Activated naive CD8-positive, alpha-beta T cell treated with anti-CD3 and anti-CD28 coated beads, Interleukin-2, amount 10 ng/mL, durations not matched to agents 7 days and 5 days (primary cell): ENCODE measurements around the gene ETV2. TPM values are rescaled to one million over a fixed set of nuclear protein-coding genes. Genes with fewer than 3 reads are reported as not detected.

ENCODE experiments used
- ATAC-seq: fragments of 150-1000 bp; cut with Tn5 transposase; one replicate; pipeline ENCODE4 v1.10.0; 2021; ENCODE audit warnings: low read depth, moderate library complexity
- POLR2A ChIA-PET: fragments of 350-600 bp; sonication (Branson Sonifier 250); formaldehyde crosslinking; loops from one replicate; lab custom pipeline; 2021; ENCODE audit warnings: antibody characterized with exemption; lab: Charles Lee
- DNase-seq: peaks from one replicate; pipeline ENCODE4 v3.0.0; 2021
- H3K27ac Mint-ChIP-seq: one replicate; pipeline ENCODE4 v1.8.0; 2022; ENCODE audit warnings: mild to moderate bottlenecking, mixed read lengths
- H3K27me3 Mint-ChIP-seq: one replicate; pipeline ENCODE4 v1.8.0; 2022; ENCODE audit warnings: mild to moderate bottlenecking, moderate library complexity, mixed read lengths
- H3K36me3 Mint-ChIP-seq: one replicate; pipeline ENCODE4 v1.8.0; 2021; ENCODE audit warnings: mild to moderate bottlenecking, mixed read lengths
- H3K4me1 Mint-ChIP-seq: one replicate; pipeline ENCODE4 v1.8.0; 2021; ENCODE audit warnings: mixed read lengths
- H3K4me3 Mint-ChIP-seq: one replicate; pipeline ENCODE4 v1.8.0; 2022; ENCODE audit warnings: mild to moderate bottlenecking, moderate library complexity, mixed read lengths
- H3K9me3 Mint-ChIP-seq: one replicate; pipeline ENCODE4 v1.8.0; 2021; ENCODE audit warnings: mixed read lengths
- total RNA-seq, 2 experiments: library from RNA; stranded (reverse); gene quantifications; one replicate each; pipeline ENCODE4 v1.2.3, GENCODE V29; 2021

The ETV2 gene
- total RNA-seq, 2 experiments from 2014 or later = 1.6 to 1.9 TPM

DNA sequence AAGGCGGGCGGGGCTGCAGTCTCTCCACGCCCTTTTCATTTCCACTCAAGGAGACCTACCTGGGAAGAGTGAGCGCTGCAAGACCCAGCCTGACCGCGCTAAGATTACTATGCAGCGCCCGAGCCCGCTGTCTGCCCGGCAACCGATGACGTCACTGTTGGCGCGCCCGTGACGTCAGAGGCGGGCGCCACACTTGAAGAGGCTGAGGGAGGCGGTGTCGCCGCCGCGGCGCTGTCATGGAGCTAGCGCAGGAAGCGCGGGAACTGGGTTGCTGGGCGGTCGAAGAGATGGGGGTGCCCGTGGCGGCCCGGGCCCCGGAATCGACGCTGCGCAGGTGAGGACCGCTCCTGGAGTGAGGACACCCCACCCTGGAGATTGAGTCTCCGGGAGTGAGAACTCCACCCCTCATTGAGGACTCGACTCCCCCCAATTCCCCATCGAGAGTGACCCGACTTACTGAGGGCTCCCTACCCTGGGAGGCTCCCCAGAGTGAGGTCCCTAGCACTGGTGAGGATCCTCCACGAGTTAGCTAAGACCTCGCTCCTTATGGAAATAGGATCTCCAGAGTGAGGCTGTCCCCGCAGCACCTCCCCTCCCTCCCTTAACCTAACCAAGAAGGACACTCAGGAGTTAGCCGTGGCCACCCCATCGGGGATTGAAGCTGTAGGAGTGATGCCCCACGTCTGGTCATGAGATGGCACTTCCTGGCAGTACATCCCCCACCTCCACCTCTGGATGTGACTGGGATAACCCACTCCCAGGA lies 28.8 kb upstream of the ETV2 start, which contains the start of gene HAUS5:
HAUS5 (plus strand) TSS at position 177 of the 763 bp plus-strand sequence; CDS start at position 237, 60 bp downstream.
- H3K9me3 Mint-ChIP-seq = peaks cover 6% of the 10 kb centered on the region
- H3K27me3 Mint-ChIP-seq = no peaks in the 10 kb centered on the region
- POLR2A ChIA-PET = interaction anchor here (0.5 to 2.2 kb wide), 16 partner anchors 9 to 133 kb away, joined by 3 to 21 read pairs (median 4); partner anchors contain the start of genes COX6B1, PSENEN, RBM42 and U2AF1L4
- DNase-seq (peak; percentile 99), ATAC-seq (peak; percentile 86)
- peak within 1 kb of the TSS; percentile 87 for H3K4me3 Mint-ChIP-seq
- peak within 1 kb of the TSS; percentile 91 for H3K27ac Mint-ChIP-seq
- H3K4me1 Mint-ChIP-seq = peaks cover 29% of the 10 kb centered on the region
- peaks cover 10% of the 10 kb centered on the region for H3K36me3 Mint-ChIP-seq

GRCh38 chr19:35613574-35613973 lies 28.0 kb upstream of the ETV2 start:
- peak overlapping the region; percentile 91 for H3K27ac Mint-ChIP-seq
- peaks cover 8% of the 10 kb centered on the region for H3K36me3 Mint-ChIP-seq
- peaks cover 27% of the 10 kb centered on the region for H3K4me1 Mint-ChIP-seq
- peak overlapping the region; percentile 87 for H3K4me3 Mint-ChIP-seq
- no peak for DNase-seq
- H3K9me3 Mint-ChIP-seq = peaks cover under 1% of the 10 kb centered on the region
- ATAC-seq = no peak
- POLR2A ChIA-PET = interaction anchor here (0.6 to 2.2 kb wide), 10 partner anchors 8 to 79 kb away, joined by 3 to 21 read pairs (median 5); partner anchors contain the start of genes COX6B1 and RBM42
- no peaks in the 10 kb centered on the region for H3K27me3 Mint-ChIP-seq

GRCh38 chr19:35615036-35615435 lies 26.5 kb upstream of the ETV2 start:
- H3K9me3 Mint-ChIP-seq = no peaks in the 10 kb centered on the region
- peaks cover 19% of the 10 kb centered on the region for H3K4me1 Mint-ChIP-seq
- no peak overlapping the region for H3K27ac Mint-ChIP-seq
- ATAC-seq = no peak
- peaks cover 6% of the 10 kb centered on the region for H3K36me3 Mint-ChIP-seq
- H3K4me3 Mint-ChIP-seq = no peak overlapping the region
- POLR2A ChIA-PET = interaction anchor here (1.4 to 1.5 kb wide), 2 partner anchors 8 to 29 kb away, joined by 4 to 9 read pairs; no protein-coding TSS in a partner anchor
- no peaks in the 10 kb centered on the region for H3K27me3 Mint-ChIP-seq
- no peak for DNase-seq

GRCh38 chr19:35618857-35619256 lies 22.7 kb upstream of the ETV2 start:
- Mint-ChIP-seq H3K36me3 (peaks cover 8% of the 10 kb centered on the region), H3K27me3 (no peaks in the 10 kb centered on the region), H3K9me3 (no peaks in the 10 kb centered on the region), H3K27ac (no peak overlapping the region), H3K4me3 (no peak overlapping the region), H3K4me1 (peaks cover 4% of the 10 kb centered on the region)
- DNase-seq (no peak), ATAC-seq (no peak)
- POLR2A ChIA-PET = no interaction called here

DNA sequence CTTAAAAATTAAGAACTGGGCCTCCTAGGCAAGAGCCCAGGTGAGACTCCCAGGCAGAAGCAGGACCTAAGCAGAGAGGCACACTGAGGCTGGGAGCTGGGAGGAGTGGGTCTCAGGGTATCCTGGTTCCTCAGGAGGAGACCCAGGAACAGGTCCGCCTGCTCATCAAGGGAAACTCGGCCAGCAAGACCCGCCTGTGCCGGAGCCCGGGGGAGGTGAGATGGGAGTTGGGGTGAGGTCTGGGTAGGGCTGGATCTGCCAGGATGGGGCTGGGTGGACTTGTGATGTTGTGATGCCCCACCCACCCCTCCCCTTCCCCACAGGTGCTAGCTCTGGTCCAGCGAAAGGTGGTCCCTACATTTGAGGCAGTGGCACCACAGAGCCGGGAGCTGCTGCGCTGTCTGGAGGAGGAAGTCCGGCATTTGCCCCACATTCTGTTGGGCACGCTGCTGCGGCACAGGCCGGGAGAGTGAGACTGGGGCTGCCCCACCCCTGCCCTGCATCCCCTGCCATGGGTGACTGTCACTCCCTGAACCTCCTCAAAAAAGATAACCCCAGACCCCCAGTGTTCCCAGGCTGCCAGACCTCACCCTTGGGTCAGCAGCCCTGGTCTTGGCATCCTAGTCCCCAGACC lies 22.1 kb upstream of the ETV2 start:
- Mint-ChIP-seq H3K4me3 (no peak overlapping the region), H3K36me3 (peaks cover 8% of the 10 kb centered on the region), H3K9me3 (no peaks in the 10 kb centered on the region), H3K27ac (no peak overlapping the region), H3K4me1 (peaks cover 4% of the 10 kb centered on the region), H3K27me3 (no peaks in the 10 kb centered on the region)
- POLR2A ChIA-PET = no interaction called here
- no peak for ATAC-seq
- no peak for DNase-seq

- Mint-ChIP-seq H3K4me3 (no peak overlapping the region), H3K36me3 (peaks cover 9% of the 10 kb centered on the region), H3K4me1 (peaks cover 4% of the 10 kb centered on the region), H3K27ac (peak overlapping the region; percentile 34), H3K27me3 (no peaks in the 10 kb centered on the region), H3K9me3 (no peaks in the 10 kb centered on the region)
- POLR2A ChIA-PET = no interaction called here
- DNase-seq = no peak
- no peak for ATAC-seq
These were observed 21.5 kb upstream of the ETV2 start for GRCh38 chr19:35620001-35620400.

DNA sequence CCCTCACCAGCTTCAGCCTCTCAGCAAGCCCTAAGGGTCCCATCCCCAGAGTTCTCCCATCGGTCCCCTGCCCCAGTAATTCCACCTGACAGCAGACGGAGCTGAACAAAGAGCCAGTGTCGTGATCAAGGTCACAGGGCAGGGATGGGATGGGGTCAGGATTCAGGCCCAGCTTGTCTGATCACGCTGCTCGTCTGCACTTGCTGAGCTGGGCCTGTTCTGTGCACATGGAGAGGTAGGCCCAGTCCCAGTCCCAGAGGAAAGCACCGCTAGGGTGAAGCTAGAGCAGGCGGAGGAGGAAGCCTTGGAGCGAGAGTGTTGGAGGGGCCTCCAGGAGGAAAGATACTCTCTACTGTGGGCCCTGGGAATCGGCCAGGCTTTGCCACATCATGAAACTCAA lies 19.8 kb upstream of the ETV2 start:
- no peaks in the 10 kb centered on the region for H3K27me3 Mint-ChIP-seq
- DNase-seq (no peak), ATAC-seq (no peak)
- no peaks in the 10 kb centered on the region for H3K9me3 Mint-ChIP-seq
- H3K27ac Mint-ChIP-seq = no peak overlapping the region
- no peaks in the 10 kb centered on the region for H3K4me1 Mint-ChIP-seq
- POLR2A ChIA-PET = interaction anchor here (2.0 kb wide), 1 partner anchor 9 kb away, joined by 5 read pairs; the partner anchor contains the start of gene HAUS5
- H3K4me3 Mint-ChIP-seq = no peak overlapping the region
- H3K36me3 Mint-ChIP-seq = peaks cover 6% of the 10 kb centered on the region

DNA sequence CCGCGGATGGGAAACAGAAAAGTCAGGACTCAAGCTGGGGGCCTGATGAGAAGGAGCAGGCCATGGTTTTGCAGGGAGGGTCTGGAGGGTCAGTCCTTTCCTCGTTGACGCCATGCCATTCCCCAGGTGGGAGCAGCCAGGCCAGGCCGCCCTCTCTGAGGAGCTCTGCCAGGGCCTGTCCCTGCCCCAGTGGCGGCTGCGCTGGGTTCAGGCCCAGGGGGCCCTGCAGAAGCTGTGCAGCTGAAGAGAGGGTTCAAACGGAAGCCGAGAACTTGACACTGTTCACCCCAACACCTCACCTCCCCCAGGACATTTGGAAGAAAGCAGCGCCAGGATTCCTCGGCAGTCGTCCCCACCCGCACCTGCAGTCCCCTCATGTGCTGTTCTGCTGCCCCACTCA lies 18.8 kb upstream of the ETV2 start:
- no peak overlapping the region for H3K4me3 Mint-ChIP-seq
- no peaks in the 10 kb centered on the region for H3K27me3 Mint-ChIP-seq
- no peaks in the 10 kb centered on the region for H3K9me3 Mint-ChIP-seq
- POLR2A ChIA-PET = interaction anchor here (1.3 to 2.0 kb wide), 2 partner anchors 8 to 10 kb away, joined by 4 to 5 read pairs; partner anchors contain the start of gene HAUS5
- no peaks in the 10 kb centered on the region for H3K4me1 Mint-ChIP-seq
- H3K27ac Mint-ChIP-seq = peak overlapping the region; percentile 58
- DNase-seq = no peak
- H3K36me3 Mint-ChIP-seq = peaks cover 6% of the 10 kb centered on the region
- ATAC-seq = no peak

DNA sequence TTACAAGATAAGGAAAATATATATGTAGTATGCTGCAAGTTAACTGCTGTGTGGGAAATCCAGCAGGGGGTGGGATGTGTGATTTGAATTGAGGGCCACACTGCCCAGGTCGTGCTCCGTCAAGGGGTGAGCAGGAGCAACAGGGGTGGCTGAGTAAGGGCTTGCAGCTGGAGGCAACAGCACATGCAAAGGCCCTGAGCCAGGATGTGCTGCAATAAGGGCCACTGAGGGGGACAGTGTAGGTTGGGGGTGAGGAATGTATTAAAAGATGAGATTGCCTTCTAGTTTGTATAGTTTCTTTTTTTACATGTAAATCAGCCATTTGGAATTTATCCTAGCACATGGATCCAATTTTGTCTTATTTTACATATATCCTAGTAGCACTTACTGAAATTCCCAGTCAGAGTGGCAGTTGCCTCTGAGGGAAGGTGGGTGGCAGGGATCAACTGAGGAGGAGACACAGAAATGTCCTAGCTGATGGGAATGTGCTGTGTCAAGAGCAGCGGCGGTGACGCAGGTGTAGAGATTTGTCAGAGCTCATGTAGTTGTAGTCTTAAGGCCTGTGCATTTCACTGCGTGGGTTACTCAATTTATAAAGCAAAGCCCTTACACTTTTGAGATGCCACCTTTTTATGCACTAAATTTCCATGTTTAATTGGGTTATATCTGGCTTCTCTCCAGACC lies 18.1 kb upstream of the ETV2 start:
- no peak overlapping the region for H3K4me3 Mint-ChIP-seq
- POLR2A ChIA-PET = interaction anchor here (0.6 to 1.3 kb wide), 4 partner anchors 9 to 431 kb away, joined by 3 to 5 read pairs (median 4); partner anchors contain the start of genes HAUS5 and THAP8
- peaks cover 6% of the 10 kb centered on the region for H3K36me3 Mint-ChIP-seq
- H3K9me3 Mint-ChIP-seq = no peaks in the 10 kb centered on the region
- ATAC-seq (no peak), DNase-seq (no peak)
- H3K27me3 Mint-ChIP-seq = no peaks in the 10 kb centered on the region
- H3K27ac Mint-ChIP-seq = peak overlapping the region; percentile 58
- peaks cover 3% of the 10 kb centered on the region for H3K4me1 Mint-ChIP-seq

DNA sequence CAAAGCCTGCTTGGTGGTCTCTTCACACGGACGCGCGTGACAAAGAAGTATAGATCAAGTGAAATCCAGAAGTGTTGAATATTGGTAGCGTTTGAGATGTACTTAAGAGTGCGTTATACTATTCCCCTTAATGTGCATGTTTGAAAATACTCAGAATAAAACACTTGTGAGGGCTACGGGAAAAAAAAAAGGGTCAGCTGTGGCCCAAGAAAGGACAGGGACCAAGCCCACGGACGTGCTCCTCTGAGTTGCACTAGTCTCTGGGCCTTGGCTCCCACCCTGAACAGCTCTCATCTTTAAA lies 13.3 kb upstream of the ETV2 start:
- peaks cover 12% of the 10 kb centered on the region for H3K4me1 Mint-ChIP-seq
- H3K36me3 Mint-ChIP-seq = peaks cover 12% of the 10 kb centered on the region
- ATAC-seq = no peak
- peak overlapping the region; percentile 99 for H3K27ac Mint-ChIP-seq
- H3K27me3 Mint-ChIP-seq = no peaks in the 10 kb centered on the region
- DNase-seq = no peak
- peak overlapping the region; percentile 97 for H3K4me3 Mint-ChIP-seq
- H3K9me3 Mint-ChIP-seq = no peaks in the 10 kb centered on the region
- POLR2A ChIA-PET = interaction anchor here (0.7 to 1.2 kb wide), 3 partner anchors 15 to 20 kb away, joined by 3 to 12 read pairs (median 3); partner anchors contain the start of genes COX6B1 and HAUS5

GRCh38 chr19:35628565-35629331 lies 12.8 kb upstream of the ETV2 start, which contains the start of gene RBM42:
RBM42 (plus strand) TSS chr19:35629036; CDS start chr19:35629154, 118 bp downstream.
- Mint-ChIP-seq H3K4me1 (peaks cover 14% of the 10 kb centered on the region), H3K27me3 (no peaks in the 10 kb centered on the region), H3K4me3 (peak within 1 kb of the TSS; percentile 97), H3K36me3 (peaks cover 14% of the 10 kb centered on the region), H3K9me3 (no peaks in the 10 kb centered on the region), H3K27ac (peak within 1 kb of the TSS; percentile 99)
- DNase-seq (peak; percentile 98), ATAC-seq (peak; percentile 100)
- POLR2A ChIA-PET = interaction anchor here (0.7 to 1.2 kb wide), 3 partner anchors 16 to 20 kb away, joined by 3 to 12 read pairs (median 3); partner anchors contain the start of genes COX6B1 and HAUS5

DNA sequence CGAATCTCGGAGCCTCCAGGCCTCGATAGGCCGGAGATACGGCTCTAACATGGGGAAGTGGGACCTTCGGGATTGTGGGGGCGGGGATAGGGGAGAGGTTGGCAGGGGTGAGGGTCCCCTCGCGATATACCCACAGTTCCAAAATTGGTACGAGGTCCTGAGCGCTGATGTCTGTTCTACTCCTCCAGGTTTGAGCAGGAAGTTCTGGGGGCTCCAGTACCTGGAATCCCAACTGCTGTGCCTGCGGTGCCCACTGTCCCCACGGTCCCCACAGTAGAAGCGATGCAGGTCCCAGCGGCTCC lies 12.3 kb upstream of the ETV2 start:
- Mint-ChIP-seq H3K36me3 (peaks cover 14% of the 10 kb centered on the region), H3K4me3 (peak overlapping the region; percentile 97), H3K27me3 (no peaks in the 10 kb centered on the region), H3K4me1 (peaks cover 14% of the 10 kb centered on the region), H3K27ac (peak overlapping the region; percentile 99), H3K9me3 (no peaks in the 10 kb centered on the region)
- ATAC-seq (no peak), DNase-seq (no peak)
- POLR2A ChIA-PET = interaction anchor here (0.7 to 0.9 kb wide), 2 partner anchors 11 to 13 kb away, joined by 3 to 5 read pairs; no protein-coding TSS in a partner anchor
